RWPE1 (cell line): Measurements from ENCODE around the gene ATG101.

ENCODE experiments used
- CTCF ChIA-PET: fragments of 350-600 bp; sonication (Branson Sonifier 250); formaldehyde crosslinking; extraction: SDS; loops from one replicate; lab custom pipeline; 2021; lab: Yijun Ruan, JAX
- POLR2A ChIA-PET: fragments of 400-600 bp; formaldehyde crosslinking; extraction: SDS; loops from one replicate; lab custom pipeline; 2020; ENCODE audit warnings: antibody characterized with exemption; ENCODE audit not compliant: low non-redundant PET; lab: Yijun Ruan, JAX
- DNase-seq: peaks from one replicate; pipeline ENCODE4 v3.0.0; 2012; ENCODE audit warnings: low spot score
- H3K27ac ChIP-seq: fragments of 450-650 bp; 2 replicates; pipeline ENCODE4 v1.5.1; 2017
- CTCF ChIP-seq: fragments of 450-650 bp; conservative IDR thresholded peaks from 2 replicates; pipeline ENCODE4 v1.5.1; 2017; ENCODE audit warnings: low read depth, mild to moderate bottlenecking

Gene ATG101

DNA sequence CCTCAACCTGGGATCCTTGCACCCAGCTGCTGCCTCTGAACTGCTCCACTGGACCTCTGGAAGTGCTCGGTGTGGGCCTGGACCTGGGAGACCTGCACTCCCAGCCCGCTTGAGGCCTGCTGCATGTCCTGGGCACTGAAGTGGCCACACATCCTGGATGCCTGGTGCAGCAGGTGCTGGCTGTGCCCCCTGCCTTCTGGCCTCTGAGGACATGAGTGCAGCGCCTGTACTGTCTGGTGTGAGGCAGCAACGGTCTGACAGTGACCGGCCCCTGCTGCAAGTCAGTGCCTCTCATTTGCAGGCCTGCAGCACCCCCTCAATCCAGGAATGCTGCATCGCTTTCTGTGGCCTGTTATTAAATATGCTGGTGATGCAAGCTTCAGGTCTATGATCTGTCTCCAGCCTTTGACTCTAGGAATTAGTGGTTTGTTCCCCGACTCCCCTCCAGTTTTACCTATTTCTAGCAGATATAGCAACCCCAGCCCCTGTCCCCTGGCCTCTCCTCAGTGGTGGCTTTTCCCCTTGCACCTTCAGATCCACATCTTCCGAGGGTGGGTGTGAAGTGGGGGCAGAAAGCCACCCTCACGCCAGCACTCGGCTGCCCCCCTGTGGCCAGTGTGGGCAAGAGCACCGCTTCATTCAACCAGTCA, 13.3 kb downstream of the ATG101 start:
- CTCF ChIA-PET, result interaction anchor here (0.6 to 6.9 kb wide), 14 partner anchors 8 to 601 kb away, joined by 3 to 56 read pairs (median 5); partner anchors contain the start of gene ATG101
- peak; percentile 98 for TF ChIP-seq CTCF
- peak; percentile 69 for DNase-seq
- POLR2A ChIA-PET, result no interaction called here
- H3K27ac ChIP-seq, result no peak overlapping the region; the same call in 1 of the 2 replicates

GRCh38 chr12:52083638-52083996, 13.8 kb downstream of the ATG101 start:
- ChIA-PET CTCF (interaction anchor here (0.6 to 6.9 kb wide), 6 partner anchors 13 to 73 kb away, joined by 3 to 56 read pairs (median 9); partner anchors contain the start of gene ATG101), POLR2A (no interaction called here)
- no peak; the same call in none of the 2 replicates for TF ChIP-seq CTCF
- no peak for DNase-seq
- H3K27ac ChIP-seq, result no peak overlapping the region

DNA sequence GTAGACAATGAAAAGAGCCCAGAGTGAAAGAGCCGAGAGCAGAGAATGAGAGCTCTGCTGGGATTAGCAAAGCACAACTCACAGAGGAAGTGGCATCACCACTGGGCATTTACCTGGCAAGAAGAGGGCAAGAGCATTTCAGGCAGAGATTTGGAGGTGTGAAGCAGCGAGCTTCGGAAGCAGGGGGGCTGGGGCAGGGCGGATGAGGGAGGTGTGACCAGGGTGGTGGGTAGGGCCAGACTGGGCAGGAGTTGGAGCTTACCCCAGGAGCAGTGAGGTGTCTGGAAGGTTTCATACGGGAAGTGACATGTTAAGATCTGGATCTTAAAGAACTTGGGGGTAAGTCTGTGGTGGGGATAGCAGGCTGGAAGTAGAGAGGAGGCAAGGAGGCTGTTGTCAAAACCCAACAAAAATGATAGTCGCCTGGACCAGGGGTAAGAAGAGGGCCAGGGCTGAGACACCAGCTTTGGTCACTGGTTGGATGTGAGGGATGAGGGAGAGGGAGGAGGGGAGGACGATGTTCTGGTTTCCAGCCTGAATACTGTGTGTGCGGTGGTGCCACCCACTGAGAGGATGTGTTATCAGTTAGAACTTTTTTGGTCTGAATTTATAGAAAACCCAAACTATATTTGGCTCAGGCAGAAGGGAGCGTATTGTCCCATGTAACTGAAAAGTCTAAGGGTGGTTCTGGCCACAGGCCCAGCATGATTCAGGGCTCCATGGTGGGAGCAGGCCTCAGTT, 14.9 kb downstream of the ATG101 start:
- ChIA-PET CTCF (interaction anchor here (0.6 to 5.6 kb wide), 5 partner anchors 28 to 196 kb away, joined by 3 to 32 read pairs (median 4); no protein-coding TSS in a partner anchor), POLR2A (no interaction called here)
- no peak overlapping the region for H3K27ac ChIP-seq
- no peak for DNase-seq
- no peak for TF ChIP-seq CTCF

DNA sequence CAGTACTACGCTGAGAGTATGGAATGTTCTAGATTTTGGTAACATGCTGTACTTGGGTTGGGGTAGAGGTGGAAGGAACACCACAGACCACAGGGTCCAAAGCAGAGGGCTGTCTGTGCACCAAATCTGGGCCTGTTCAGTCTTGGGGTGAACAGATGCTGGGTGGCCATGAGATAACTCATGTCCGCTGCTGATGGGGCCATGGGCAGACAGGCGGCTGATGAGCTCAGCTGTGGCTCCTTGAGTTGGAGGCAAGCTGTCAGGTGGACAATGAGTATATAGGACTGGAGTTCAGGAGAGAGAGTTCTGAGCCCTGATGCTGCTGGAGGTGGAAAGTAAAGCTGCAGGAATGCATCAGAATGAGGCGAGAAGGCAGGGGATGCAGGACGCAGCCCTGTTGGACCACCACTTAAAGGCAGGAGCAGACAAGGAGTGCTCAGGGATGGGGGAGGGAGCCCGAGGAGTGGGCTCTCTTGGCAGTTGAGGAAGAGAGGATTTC, 16.0 kb downstream of the ATG101 start:
- no peak overlapping the region for H3K27ac ChIP-seq
- DNase-seq, result no peak
- no peak for TF ChIP-seq CTCF
- ChIA-PET CTCF (interaction anchor here (0.6 to 5.6 kb wide), 3 partner anchors 29 to 60 kb away, joined by 3 to 32 read pairs (median 4); no protein-coding TSS in a partner anchor), POLR2A (no interaction called here)

DNA sequence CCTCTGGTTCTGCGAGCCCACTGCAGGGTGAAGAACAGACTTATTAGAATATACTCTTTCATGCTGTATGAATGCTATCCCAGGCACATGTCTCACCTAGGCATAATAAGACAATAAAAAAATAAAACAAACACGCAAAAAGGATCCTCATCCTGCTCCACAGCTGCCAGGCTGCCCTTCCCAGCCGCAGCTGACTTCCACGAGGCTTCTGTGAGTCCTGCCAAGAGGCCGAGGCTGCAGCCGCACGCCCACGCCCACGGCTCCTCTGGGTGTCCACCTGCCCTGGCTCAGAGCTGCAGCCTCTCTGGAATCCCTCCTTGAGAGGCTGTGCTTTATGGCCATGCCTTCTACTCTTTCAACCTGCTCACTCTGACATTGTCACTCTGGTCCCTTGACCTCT, 16.6 kb downstream of the ATG101 start:
- TF ChIP-seq CTCF, result no peak
- CTCF ChIA-PET, result interaction anchor here (0.6 to 5.6 kb wide), 2 partner anchors 61 to 906 kb away, joined by 5 to 32 read pairs; no protein-coding TSS in a partner anchor
- DNase-seq, result no peak
- POLR2A ChIA-PET, result no interaction called here
- no peak overlapping the region for H3K27ac ChIP-seq
